ENCODE results near the gene MYO19.
"Not testable (repeated sequence)": the region's sequence is repeated elsewhere in the genome, so short reads cannot be mapped to it uniquely, and the experiment has no call there.

Gene MYO19

DNA sequence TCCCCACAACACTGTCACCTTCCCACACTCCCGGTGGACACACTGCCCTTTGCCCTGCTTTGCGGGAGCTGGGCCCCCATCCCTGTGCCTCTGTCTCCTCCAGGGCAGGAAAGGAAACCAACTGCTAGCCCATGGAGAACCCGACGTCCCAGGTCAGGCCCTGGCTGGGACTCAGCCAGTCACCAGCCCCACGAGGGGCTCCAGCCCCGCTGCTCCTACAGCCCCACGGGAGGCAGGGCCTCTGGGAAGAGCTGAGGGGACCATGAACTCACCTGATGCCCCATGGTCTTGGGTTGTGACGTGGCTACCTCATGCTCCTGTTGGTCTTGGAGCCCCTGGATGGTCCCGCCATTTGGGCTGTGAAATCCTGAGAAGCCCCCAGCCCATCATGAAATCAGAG, 81.8 kb downstream of the MYO19 start:
- not testable (repeated sequence) for H3K36me3 ChIP-seq (ENCODE audit: control insufficient read depth in 2 of 2, insufficient read depth in 2 of 2, low read length in 2 of 2); H3K27ac ChIP-seq (ENCODE audit: low read depth in 2 of 2, low read length in 2 of 2); H3K4me1 ChIP-seq (ENCODE audit: control insufficient read depth in 2 of 2, insufficient read depth in 2 of 2, low read length in 2 of 2); H3K9ac ChIP-seq (ENCODE audit: low read depth in 1 of 2, low read length in 2 of 2); H3K9me3 ChIP-seq (ENCODE audit: control insufficient read depth in 2 of 2, low read length in 2 of 2); H3K27me3 ChIP-seq (ENCODE audit: control insufficient read depth in 2 of 2, insufficient read depth in 2 of 2, low read length in 2 of 2); H3K4me3 ChIP-seq (ENCODE audit: low read length in 2 of 2)

DNA sequence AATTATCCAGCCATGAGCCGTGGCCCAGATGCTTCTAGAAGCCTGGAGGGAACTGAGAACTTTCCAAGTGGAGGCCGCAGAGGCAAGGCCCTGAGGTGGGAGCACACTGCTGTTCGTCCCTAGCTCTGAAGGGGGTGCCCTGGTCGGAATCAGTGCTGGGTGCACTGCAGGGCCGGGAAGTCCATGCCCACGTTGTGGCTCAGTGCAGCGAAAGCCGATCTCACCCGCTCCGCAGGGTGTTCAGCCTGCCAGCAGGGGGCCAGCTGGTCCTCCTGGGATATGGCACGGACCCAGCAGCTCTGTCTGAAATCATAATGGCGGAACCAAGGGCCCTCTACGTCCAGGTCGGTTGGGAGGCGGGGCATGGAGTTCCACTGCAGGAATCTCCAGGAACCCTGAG, 84.7 kb downstream of the MYO19 start:
- not testable (repeated sequence) for H3K27me3 ChIP-seq (ENCODE audit: control insufficient read depth in 2 of 2, insufficient read depth in 2 of 2, low read length in 2 of 2); H3K36me3 ChIP-seq (ENCODE audit: control insufficient read depth in 2 of 2, insufficient read depth in 2 of 2, low read length in 2 of 2); H3K4me3 ChIP-seq (ENCODE audit: low read length in 2 of 2); H3K27ac ChIP-seq (ENCODE audit: low read depth in 2 of 2, low read length in 2 of 2); H3K4me1 ChIP-seq (ENCODE audit: control insufficient read depth in 2 of 2, insufficient read depth in 2 of 2, low read length in 2 of 2); H3K9ac ChIP-seq (ENCODE audit: low read depth in 1 of 2, low read length in 2 of 2); H3K9me3 ChIP-seq (ENCODE audit: control insufficient read depth in 2 of 2, low read length in 2 of 2)

All from mucosa of rectum (tissue), 2 donors.